IPS-11a (cell line): ENCODE data around the gene AGAP3.
A peak's percentile ranks its signal among the peaks of the same experiment; 100 is the strongest.
"Not testable (repeated sequence)": the region's sequence is repeated elsewhere in the genome, so short reads cannot be mapped to it uniquely, and the experiment has no call there.

Source experiments
- H3K4me3 ChIP-seq: one replicate; pipeline ENCODE4 v1.5.1; 2013; ENCODE audit warnings: low read depth, low read length, control low read depth

Gene AGAP3

GRCh38 chr7:151085691-151086620 lies at the start of gene AGAP3:
Gene AGAP3, plus strand, starts transcription at chr7:151086475. Its CDS starts 267 bp downstream, at chr7:151086742.
- H3K4me3 ChIP-seq, result peak within 1 kb of the TSS; percentile 65

DNA sequence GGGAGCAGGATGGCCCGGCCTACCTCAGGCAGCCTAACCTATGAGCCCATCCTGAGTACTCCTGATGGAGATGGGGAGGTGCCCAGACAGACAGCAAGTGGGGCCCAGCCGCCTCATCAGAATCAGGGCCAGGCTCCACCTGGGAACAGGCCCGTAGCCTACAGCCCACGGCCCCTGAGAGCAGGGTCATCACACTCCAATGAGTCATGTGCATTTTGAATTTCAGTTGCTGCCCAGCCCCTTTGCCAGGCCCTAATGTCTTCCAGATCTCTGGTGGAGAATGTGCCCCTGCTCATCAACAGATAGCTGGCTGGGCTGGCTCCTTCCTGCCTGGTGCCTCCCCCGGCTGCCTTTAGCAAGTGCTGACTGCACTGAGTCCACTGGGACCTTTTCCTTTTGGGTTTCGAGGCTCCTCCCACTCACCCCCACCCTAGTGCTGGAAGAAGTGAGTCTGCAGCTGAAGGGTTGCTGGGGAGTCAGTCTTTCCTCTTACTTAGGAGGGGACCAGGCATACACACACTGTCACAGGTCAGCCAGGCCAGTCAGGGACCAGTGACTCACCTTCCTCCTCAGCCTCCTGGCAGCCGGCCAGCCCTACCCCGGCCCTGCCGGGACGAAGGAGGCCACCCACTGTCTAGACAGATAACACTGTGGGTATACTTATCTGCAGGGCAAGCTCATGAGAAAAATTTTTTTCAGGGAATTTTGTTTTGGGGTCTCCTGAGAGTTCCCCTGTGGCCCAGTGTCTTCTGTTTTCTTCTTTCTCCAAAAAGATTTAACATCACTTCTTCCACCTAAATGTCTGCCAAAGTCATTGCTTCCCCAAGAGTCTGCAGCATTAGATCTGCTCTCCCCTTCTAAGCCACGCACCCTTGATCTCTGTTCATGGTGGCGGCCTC lies 47.1 kb upstream of the AGAP3 start:
- no peak overlapping the region for H3K4me3 ChIP-seq

GRCh38 chr7:151039850-151040548 lies 46.3 kb upstream of the AGAP3 start:
- H3K4me3 ChIP-seq, result no peak overlapping the region

DNA sequence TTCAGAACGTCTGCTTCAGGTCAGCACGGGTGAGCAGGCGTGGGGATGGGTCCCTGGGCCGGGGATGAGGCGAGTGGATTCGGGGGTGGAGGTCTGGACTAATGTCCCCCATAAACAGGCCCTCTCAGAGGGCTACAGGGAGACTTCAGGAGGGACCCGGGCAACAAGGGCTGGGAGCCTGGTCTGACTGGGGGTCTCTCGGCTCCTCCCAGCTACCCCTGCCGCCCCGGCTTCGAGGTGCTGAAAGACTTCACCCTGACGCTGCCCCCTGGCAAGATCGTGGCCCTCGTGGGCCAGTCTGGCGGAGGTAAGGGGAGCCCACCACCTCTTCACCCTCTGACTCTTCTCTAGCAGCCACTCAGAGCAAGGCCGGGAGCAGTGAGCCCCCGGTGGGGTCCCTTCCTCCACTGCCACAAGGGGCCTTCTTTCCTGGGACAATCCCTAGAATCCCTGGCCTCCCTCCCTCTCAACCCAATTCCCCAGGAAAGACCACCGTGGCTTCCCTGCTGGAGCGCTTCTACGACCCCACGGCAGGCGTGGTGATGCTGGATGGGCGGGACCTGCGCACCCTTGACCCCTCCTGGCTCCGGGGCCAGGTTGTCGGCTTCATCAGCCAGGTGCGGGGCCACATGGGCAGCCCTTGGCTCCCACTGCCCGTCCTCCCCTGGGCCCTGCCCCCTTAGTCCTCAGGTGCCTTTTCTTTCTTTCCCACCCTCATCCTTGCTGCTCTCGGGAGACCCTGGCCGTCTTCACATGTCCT lies 45.5 kb upstream of the AGAP3 start:
- H3K4me3 ChIP-seq, result no peak overlapping the region

DNA sequence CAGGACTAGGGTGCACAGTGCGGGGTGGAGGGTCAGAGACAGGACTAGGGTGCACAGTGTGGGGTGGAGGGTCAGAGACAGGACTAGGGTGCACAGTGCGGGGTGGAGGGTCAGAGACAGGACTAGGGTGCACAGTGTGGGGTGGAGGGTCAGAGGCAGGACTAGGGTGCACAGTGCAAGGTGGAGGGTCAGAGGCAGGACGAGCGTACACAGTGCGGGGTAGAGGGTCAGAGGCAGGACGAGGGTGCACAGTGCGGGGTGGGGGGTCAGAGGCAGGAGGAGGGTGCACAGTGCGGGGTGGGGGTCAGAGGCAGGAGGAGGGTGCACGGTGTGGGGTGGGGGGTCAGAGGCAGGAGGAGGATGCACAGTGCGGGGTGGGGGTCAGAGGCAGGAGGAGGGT lies 42.8 kb upstream of the AGAP3 start:
- not testable (repeated sequence) for H3K4me3 ChIP-seq

- H3K4me3 ChIP-seq, result no peak overlapping the region
Observed at GRCh38 chr7:151043959-151044358, 42.3 kb upstream of the AGAP3 start.

- H3K4me3 ChIP-seq, result no peak overlapping the region
Observed at GRCh38 chr7:151045262-151045661, 41.0 kb upstream of the AGAP3 start.

DNA sequence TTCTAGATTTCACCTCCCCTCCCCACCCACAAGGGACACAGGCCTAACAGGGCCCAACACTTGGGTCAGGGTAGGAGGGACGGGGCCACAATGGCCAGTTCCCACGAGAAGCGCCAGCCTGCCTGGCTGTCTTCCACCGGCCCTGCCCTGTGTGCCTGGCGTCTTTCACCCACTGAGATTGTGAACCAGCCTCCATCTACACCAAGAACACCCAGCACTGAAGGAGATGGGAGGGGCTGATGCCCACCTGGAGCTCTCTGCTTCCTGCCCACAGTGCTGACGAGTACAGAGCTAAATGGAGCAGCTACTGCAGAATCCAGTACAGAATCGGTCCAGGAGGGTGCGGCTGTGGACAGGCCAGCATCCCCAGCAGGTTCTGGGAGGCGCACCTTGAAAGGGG lies 40.3 kb upstream of the AGAP3 start:
- H3K4me3 ChIP-seq, result no peak overlapping the region

DNA sequence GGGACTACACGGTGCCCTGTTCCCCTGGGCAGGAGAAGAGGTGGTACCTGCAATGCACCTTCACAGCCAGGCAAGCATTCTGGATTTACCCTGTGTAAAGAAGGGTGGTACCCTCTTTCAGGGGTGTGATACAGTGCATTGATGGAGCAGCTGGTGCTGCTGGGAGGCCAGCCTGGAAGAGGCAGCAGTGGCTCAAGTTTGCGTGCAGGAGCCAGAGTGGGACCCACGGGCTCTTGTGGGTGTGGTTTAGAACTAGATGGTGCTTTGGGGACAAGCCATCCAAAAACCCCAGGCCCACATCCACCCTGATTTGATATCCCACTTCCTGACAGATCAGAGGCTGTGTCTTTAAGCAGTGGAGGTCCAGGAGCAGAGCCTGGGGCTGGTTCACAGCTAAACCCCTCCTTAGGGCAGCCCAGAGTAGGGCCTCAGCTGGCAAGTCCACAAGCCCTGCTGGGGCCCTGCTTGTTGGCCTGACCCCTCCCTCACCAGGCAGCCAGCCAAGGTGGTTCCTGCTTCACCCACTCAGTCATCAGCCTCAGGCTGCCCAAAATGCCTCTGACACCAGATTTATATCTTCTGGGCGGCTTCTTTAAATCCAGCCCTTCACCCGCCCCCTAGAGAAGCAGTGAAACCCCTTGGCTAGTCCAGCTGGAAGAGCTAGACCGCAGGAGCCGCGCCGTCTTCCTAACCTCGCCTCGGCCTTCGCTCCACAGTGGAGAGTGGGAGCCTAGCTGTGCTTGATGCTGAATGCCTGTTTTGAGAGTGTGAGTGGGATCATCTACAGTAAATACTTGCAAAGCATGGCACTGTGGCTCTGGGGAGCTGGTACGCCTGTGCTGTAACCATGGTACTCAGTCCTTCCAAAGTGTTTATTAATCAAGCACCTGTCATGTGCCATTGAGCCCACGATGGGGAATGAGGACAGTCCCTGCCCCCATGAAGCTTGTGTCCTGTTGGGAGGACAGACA lies 39.4 kb upstream of the AGAP3 start:
- no peak overlapping the region for H3K4me3 ChIP-seq

- no peak within 1 kb of the TSS for H3K4me3 ChIP-seq
Observed at GRCh38 chr7:151047976-151048815, 38.1 kb upstream of the AGAP3 start, which contains the start of gene ASIC3. Gene ASIC3, plus strand, starts transcription at chr7:151048531. Its CDS starts 355 bp downstream, at chr7:151048886.

GRCh38 chr7:151048911-151049463 lies 37.3 kb upstream of the AGAP3 start:
- H3K4me3 ChIP-seq, result no peak overlapping the region

GRCh38 chr7:151051108-151051507 lies 35.2 kb upstream of the AGAP3 start:
- no peak overlapping the region for H3K4me3 ChIP-seq

- no peak overlapping the region for H3K4me3 ChIP-seq
Observed at GRCh38 chr7:151053096-151053495, 33.2 kb upstream of the AGAP3 start.

- no peak overlapping the region for H3K4me3 ChIP-seq
Observed at GRCh38 chr7:151053751-151054150, 32.5 kb upstream of the AGAP3 start.

- no peak overlapping the region for H3K4me3 ChIP-seq
Observed at GRCh38 chr7:151056283-151056665, 30.0 kb upstream of the AGAP3 start.

- peak overlapping the region; percentile 76 for H3K4me3 ChIP-seq
Observed at GRCh38 chr7:151056666-151057505, 29.4 kb upstream of the AGAP3 start.

GRCh38 chr7:151057506-151057988 lies 28.7 kb upstream of the AGAP3 start, which contains the start of gene CDK5:
Gene CDK5, minus strand, starts transcription at chr7:151057897. Its CDS starts 49 bp downstream, at chr7:151057848.
- H3K4me3 ChIP-seq, result peak within 1 kb of the TSS; percentile 76
